ENCODE measurements around the gene ATP10A.

DNA sequence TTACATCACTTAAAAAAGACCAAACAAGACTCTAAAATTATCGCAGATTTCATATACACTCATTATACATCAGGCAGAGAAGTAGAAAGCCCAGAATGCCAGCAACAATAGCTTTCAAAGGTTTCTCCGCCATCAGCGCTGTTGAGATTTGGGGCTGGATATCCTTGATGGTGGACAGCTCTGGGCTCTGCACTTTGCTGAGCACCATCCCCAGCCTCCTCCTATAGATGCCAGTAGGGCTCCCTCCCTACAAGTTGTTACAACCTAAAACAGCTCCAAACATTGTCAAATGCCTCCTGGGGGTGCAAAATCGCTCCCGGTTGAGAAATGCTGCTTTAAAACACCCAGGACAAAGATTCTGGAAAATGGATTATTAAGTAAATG is 73.5 kb downstream of the ATP10A start:
- TF ChIP-seq, protein P1, sequence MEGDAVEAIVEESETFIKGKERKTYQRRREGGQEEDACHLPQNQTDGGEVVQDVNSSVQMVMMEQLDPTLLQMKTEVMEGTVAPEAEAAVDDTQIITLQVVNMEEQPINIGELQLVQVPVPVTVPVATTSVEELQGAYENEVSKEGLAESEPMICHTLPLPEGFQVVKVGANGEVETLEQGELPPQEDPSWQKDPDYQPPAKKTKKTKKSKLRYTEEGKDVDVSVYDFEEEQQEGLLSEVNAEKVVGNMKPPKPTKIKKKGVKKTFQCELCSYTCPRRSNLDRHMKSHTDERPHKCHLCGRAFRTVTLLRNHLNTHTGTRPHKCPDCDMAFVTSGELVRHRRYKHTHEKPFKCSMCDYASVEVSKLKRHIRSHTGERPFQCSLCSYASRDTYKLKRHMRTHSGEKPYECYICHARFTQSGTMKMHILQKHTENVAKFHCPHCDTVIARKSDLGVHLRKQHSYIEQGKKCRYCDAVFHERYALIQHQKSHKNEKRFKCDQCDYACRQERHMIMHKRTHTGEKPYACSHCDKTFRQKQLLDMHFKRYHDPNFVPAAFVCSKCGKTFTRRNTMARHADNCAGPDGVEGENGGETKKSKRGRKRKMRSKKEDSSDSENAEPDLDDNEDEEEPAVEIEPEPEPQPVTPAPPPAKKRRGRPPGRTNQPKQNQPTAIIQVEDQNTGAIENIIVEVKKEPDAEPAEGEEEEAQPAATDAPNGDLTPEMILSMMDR (IDR thresholded peaks at IDR 0.05): no peak
- no peak for TF ChIP-seq TAF1 (IDR thresholded peaks at IDR 0.05; ENCODE audit: borderline replicate concordance, low read depth, low read length)
- TF ChIP-seq, protein P2, sequence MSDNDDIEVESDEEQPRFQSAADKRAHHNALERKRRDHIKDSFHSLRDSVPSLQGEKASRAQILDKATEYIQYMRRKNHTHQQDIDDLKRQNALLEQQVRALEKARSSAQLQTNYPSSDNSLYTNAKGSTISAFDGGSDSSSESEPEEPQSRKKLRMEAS (IDR thresholded peaks at IDR 0.05; ENCODE audit: low read depth): no peak
- TF ChIP-seq POLR2AphosphoS5 (IDR thresholded peaks at IDR 0.05; ENCODE audit: low read depth, low read length): no peak
- no peak for TF ChIP-seq TCF12 (IDR thresholded peaks at IDR 0.05)
